Measurements from ENCODE around the gene ZNF530. TPM values are rescaled to one million over a fixed set of nuclear protein-coding genes. Genes with fewer than 3 reads are reported as not detected.

The ZNF530 gene
- 6.1 and 9.0 TPM in 2 replicates for total RNA-seq
- 5.4 TPM for polyA plus RNA-seq (2012)

GRCh38 chr19:57599761-57600383, at the start of gene ZNF530:
ZNF530 (plus strand) TSS chr19:57599885; CDS start chr19:57604346, 4,461 bp downstream.
- DNase-seq (ENCODE audit: low read depth), result peak; percentile 97

DNA sequence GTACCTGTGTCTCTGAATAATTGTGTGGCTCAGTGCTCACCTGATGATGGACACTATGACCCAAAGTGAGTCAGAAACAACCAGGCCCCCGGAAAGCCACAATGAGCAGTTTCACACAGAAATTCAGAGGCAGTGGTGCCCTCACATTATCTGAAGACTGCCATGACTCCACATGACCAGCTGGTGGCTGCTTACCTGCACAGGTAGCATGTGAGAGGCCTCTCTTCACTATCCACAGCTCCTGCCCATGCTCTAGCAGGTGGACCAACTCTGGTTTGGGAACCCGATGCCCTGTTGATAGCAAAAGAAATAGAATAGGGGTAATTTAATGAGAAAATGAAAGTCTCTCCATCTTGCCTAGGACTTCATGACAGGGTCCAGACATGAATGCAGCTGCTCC, 47.3 kb upstream of the ZNF530 start:
- no peak for DNase-seq (ENCODE audit: low read depth)

GRCh38 chr19:57557659-57558058, 42.0 kb upstream of the ZNF530 start:
- no peak for DNase-seq (ENCODE audit: low read depth)

DNA sequence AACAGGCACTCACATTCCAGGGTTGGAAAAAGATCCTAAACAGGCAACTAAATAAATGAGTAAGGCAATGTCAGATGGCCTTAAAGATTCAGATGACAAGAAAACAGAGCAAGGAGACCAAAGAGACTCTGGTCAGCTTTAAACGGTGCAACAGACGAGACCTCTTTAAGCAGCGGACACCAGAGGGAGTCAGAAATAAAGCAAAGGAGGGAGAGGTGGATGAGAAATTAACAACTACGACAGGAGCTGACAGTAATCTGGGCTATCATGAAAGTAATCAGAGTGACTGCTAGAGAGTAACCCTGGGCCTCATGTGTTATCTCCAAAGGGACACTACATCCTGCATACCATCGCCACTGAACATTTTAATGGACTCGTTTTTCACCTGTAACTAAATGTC, 41.2 kb upstream of the ZNF530 start:
- DNase-seq (ENCODE audit: low read depth), result peak; percentile 40

GRCh38 chr19:57559008-57559403, 40.7 kb upstream of the ZNF530 start:
- DNase-seq (ENCODE audit: low read depth), result peak; percentile 41

GRCh38 chr19:57559404-57560025, 40.2 kb upstream of the ZNF530 start, which contains the start of gene ZNF550:
ZNF550 (minus strand) TSS chr19:57559863; CDS start chr19:57559682, 181 bp downstream.
- peak; percentile 87 for DNase-seq (ENCODE audit: low read depth)

DNA sequence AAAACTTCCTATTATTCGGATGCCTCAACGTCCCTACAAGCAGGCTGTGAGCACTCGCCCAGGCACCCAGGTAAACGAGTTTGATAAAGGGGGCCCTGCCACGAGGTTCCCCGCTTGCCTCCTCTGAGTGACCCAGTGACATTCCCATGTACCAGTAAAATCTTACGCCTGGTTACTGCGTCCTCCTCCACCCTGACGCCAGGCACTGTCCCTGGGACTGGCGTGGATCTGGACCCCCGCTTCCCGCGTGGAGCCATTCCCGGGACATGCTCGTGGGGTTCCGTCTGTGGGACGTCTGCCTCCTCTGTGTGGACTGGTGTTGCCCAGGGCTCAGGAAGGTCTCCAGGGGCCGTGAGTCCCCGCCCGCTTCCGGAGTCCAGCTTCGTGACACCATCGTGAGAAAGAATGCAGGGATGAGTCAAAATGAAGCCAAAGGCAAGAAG, 39.6 kb upstream of the ZNF530 start:
- DNase-seq (ENCODE audit: low read depth), result peak; percentile 57

GRCh38 chr19:57563547-57563946, 36.1 kb upstream of the ZNF530 start:
- no peak for DNase-seq (ENCODE audit: low read depth)

- DNase-seq (ENCODE audit: low read depth), result peak; percentile 57
Measured at GRCh38 chr19:57566396-57567265, 33.1 kb upstream of the ZNF530 start.

DNA sequence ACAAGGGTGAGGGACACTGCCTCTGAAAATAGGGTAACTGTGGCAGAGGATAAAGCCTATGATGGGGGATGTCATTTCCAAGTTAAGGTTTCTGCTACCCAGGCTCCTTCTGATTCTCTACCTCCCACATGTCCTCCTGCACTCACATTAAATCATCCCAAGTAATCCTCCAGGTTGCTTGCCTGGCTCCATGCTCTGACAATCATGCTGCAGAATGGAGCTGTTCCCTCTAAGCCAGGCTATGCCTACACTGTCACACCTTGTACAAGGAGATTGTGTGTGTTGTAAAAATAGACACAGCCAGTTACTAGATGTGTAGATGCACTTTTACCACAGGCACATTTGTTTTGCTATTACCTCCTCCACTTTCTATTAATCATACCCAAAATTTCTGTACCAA, 29.0 kb upstream of the ZNF530 start:
- DNase-seq (ENCODE audit: low read depth), result no peak

- DNase-seq (ENCODE audit: low read depth), result no peak
Measured at GRCh38 chr19:57572415-57572947, 27.2 kb upstream of the ZNF530 start.

- DNase-seq (ENCODE audit: low read depth), result no peak
Measured at GRCh38 chr19:57576661-57577060, 23.0 kb upstream of the ZNF530 start.

GRCh38 chr19:57578487-57579205, 21.0 kb upstream of the ZNF530 start, which contains the start of gene ZNF416:
ZNF416 (minus strand) TSS chr19:57578911; CDS start chr19:57578704, 207 bp downstream.
- DNase-seq (ENCODE audit: low read depth), result peak; percentile 99

GRCh38 chr19:57583104-57583520, 16.6 kb upstream of the ZNF530 start:
- no peak for DNase-seq (ENCODE audit: low read depth)

GRCh38 chr19:57583521-57584416, 15.9 kb upstream of the ZNF530 start, which contains the start of gene ZIK1:
ZIK1 (plus strand) TSS chr19:57584145; CDS start chr19:57584357, 212 bp downstream.
- DNase-seq (ENCODE audit: low read depth), result peak; percentile 85

- DNase-seq (ENCODE audit: low read depth), result peak; percentile 85
Measured at GRCh38 chr19:57587529-57587928, 12.2 kb upstream of the ZNF530 start.

DNA sequence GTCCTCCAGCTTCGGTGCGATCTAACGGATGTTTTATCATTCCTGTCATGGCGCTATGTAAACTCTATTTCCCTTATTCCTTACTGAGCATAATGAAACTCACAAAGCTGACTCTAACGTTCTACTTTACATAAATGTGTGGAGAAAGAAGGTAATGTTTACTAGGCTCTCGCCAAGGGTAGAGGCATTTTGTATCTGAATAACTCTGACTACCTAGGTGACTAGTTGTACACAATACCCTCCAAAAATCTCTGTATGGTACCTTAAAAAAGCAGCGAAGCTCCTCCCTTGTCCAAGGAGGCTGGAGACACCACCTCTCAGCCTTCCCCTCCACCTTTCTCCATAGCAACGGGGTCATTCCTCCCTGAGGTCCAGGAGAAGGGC, 316 bp upstream of the ZNF530 start:
- no peak for DNase-seq (ENCODE audit: low read depth)

GRCh38 chr19:57606931-57607330, 7.2 kb downstream of the ZNF530 start:
- no peak for DNase-seq (ENCODE audit: low read depth)

DNA sequence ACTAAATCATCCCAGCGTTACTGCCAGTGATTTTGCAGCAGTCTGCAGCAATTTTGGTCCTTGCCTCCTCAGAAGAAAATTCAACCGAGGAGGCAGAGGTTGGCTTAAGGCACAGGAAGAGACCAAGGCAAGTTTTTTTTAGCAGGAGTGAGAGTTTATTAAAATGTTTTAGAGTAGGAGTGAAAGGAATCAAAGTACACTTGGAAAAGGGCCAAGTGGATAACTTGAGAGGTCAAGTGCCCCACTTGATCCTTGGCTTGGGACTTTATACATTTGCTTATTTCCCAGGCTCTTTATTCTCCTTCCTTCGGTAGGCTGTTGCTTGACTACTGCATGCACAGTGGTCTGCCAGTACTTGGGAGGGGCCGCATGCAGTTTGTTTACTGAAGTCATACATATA, 11.4 kb downstream of the ZNF530 start:
- no peak for DNase-seq (ENCODE audit: low read depth)

Measured in myocyte (in vitro differentiated cells).